H1 (cell line): ENCODE results near the gene ADD2. TPM values are rescaled to one million over a fixed set of nuclear protein-coding genes. Genes with fewer than 3 reads are reported as not detected.

ENCODE experiments used
- EGR1 ChIP-seq: IDR thresholded peaks from 2 replicates; pipeline ENCODE4 v1.6.1; 2011; ENCODE audit warnings: low read depth, low read length, borderline replicate concordance
- GABPA ChIP-seq: IDR thresholded peaks from 2 replicates; pipeline ENCODE4 v1.6.1; 2011; ENCODE audit warnings: mild to moderate bottlenecking, low read length, moderate library complexity, borderline replicate concordance; ENCODE audit not compliant: insufficient read depth
- RAD21 ChIP-seq, 2 experiments: IDR thresholded peaks in 1 of 2; conservative IDR thresholded peaks in 1 of 2; 2 replicates each; pipeline ENCODE4 v1.6.1; 2011; ENCODE audit warnings: low read depth in 2 of 2, low read length in 2 of 2, improper control_type of control experiment in 1 of 2, inconsistent platforms in 1 of 2, mild to moderate bottlenecking in 1 of 2, moderate library complexity in 1 of 2
- SIRT6 ChIP-seq: IDR thresholded peaks from one replicate; pipeline ENCODE4 v1.7.1; 2012; ENCODE audit warnings: low read length, inconsistent platforms
- TAF1 ChIP-seq: IDR thresholded peaks from 2 replicates; pipeline ENCODE4 v1.6.1; 2011; ENCODE audit warnings: mild to moderate bottlenecking, low read depth, low read length
- polyA plus RNA-seq, 7 experiments: library from polyadenylated mRNA; depleted of rRNA in 3 of 7; stranded (reverse) in 5 of 7; unstranded in 2 of 7; fragments of >200 nt in 5 of 7; fragments of 200-250 nt in 2 of 7; gene quantifications; 1 replicate in 5 of 7; 2 replicates in 1 of 7; 4 replicates in 1 of 7; pipeline versions ENCODE4 v1.2.1 to v1.2.3, GENCODE V29; 2011 to 2013; ENCODE audit warnings: missing spikeins in 2 of 7, mixed read lengths in 2 of 7
- total RNA-seq: library from RNA; stranded (reverse); fragmentation: NEBNext Ultra II Directional; extraction: Animal tissue kit (Norgen Biotek cat#: 25700); gene quantifications from 2 replicates; pipeline ENCODE4 v1.2.1, GENCODE V29; 2021

Gene ADD2
- total and polyA plus RNA-seq, 2 of the 8 experiments (the other 6 are each of a cell fraction or from before 2014, with no cell fraction given) = 58.5 to 170 TPM

DNA sequence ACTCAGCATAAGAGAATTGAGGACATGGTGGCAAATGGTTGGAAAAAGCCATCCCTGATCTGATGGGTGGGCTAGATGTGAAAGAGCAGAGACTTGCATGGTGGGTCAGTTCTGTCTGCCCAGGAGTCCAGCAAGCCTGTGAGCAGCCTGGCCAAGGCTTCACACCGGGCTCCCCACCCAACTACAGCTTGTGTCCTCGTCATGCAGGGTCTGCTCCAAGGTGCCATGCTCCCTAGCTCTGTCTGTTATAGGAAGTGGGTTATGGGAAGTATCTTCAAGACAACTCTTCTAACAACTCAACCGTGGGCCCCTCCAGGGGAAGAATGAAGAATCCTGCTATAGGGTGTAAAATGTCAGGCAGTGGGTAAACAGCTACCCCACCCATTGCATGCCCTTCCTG lies 97.4 kb downstream of the ADD2 start (continued):
- TF ChIP-seq EGR1 = no peak
- no peak for TF ChIP-seq RAD21 (IDR thresholded peaks at IDR 0.05 in 1 of 2, conservative IDR thresholded peaks at IDR 0.05 in 1 of 2; ENCODE audit: low read depth in 2 of 2, low read length in 2 of 2)
- TF ChIP-seq SIRT6 = no peak
- TF ChIP-seq TAF1 = no peak
- no peak for TF ChIP-seq GABPA
